ENCODE measurements around the gene TLR1.
A peak's percentile ranks its signal among the peaks of the same experiment; 100 is the strongest.

TLR1 gene

DNA sequence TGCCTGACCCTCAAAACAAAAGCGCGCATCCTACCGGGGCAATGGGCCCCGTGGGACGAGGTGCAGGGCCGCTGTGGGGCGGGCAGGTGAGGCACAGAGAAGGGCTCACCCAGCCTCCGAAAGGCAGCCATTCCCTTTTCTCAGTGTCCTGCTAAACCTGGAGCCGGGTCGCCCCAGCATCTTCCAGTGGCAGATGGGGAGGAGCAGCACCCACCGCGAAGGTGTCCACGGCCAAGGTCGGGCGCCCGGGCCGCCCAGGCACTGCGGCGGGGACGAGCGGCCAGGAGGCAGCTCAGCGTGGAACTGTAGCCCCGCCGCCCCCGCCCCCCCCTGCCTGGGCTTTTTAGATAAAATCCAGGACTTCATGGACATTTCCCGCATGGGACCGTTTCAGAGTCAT, 19.2 kb upstream of the TLR1 start:
- TF ChIP-seq, protein P1, sequence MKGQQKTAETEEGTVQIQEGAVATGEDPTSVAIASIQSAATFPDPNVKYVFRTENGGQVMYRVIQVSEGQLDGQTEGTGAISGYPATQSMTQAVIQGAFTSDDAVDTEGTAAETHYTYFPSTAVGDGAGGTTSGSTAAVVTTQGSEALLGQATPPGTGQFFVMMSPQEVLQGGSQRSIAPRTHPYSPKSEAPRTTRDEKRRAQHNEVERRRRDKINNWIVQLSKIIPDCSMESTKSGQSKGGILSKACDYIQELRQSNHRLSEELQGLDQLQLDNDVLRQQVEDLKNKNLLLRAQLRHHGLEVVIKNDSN (IDR thresholded peaks at IDR 0.05): no peak
- TF ChIP-seq CEBPB (IDR thresholded peaks at IDR 0.05) (no peak), TEAD4 (IDR thresholded peaks at IDR 0.05) (no peak), RAD21 (IDR thresholded peaks at IDR 0.05; ENCODE audit: low read depth) (no peak), EGR1 (IDR thresholded peaks at IDR 0.05) (no peak), NFIC (IDR thresholded peaks at IDR 0.05) (no peak), ZBTB7A (IDR thresholded peaks at IDR 0.05; ENCODE audit: low read depth) (no peak), TCF12 (IDR thresholded peaks at IDR 0.05; ENCODE audit: low read depth) (no peak), FOXM1 (IDR thresholded peaks at IDR 0.05; ENCODE audit: borderline replicate concordance, low read depth) (no peak), YY1 (IDR thresholded peaks at IDR 0.05; ENCODE audit: low read depth) (no peak), TAF1 (IDR thresholded peaks at IDR 0.05; ENCODE audit: low read depth) (no peak), EP300 (IDR thresholded peaks at IDR 0.05; ENCODE audit: borderline replicate concordance) (no peak)
- TF ChIP-seq, protein P2, sequence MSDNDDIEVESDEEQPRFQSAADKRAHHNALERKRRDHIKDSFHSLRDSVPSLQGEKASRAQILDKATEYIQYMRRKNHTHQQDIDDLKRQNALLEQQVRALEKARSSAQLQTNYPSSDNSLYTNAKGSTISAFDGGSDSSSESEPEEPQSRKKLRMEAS (IDR thresholded peaks at IDR 0.05): no peak
- TF ChIP-seq, protein P3, sequence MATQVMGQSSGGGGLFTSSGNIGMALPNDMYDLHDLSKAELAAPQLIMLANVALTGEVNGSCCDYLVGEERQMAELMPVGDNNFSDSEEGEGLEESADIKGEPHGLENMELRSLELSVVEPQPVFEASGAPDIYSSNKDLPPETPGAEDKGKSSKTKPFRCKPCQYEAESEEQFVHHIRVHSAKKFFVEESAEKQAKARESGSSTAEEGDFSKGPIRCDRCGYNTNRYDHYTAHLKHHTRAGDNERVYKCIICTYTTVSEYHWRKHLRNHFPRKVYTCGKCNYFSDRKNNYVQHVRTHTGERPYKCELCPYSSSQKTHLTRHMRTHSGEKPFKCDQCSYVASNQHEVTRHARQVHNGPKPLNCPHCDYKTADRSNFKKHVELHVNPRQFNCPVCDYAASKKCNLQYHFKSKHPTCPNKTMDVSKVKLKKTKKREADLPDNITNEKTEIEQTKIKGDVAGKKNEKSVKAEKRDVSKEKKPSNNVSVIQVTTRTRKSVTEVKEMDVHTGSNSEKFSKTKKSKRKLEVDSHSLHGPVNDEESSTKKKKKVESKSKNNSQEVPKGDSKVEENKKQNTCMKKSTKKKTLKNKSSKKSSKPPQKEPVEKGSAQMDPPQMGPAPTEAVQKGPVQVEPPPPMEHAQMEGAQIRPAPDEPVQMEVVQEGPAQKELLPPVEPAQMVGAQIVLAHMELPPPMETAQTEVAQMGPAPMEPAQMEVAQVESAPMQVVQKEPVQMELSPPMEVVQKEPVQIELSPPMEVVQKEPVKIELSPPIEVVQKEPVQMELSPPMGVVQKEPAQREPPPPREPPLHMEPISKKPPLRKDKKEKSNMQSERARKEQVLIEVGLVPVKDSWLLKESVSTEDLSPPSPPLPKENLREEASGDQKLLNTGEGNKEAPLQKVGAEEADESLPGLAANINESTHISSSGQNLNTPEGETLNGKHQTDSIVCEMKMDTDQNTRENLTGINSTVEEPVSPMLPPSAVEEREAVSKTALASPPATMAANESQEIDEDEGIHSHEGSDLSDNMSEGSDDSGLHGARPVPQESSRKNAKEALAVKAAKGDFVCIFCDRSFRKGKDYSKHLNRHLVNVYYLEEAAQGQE (IDR thresholded peaks at IDR 0.05; ENCODE audit: low read depth): no peak

GRCh38 chr4:38822748-38823303, 18.2 kb upstream of the TLR1 start:
- no peak for TF ChIP-seq FOXM1 (IDR thresholded peaks at IDR 0.05; ENCODE audit: borderline replicate concordance, low read depth)
- TF ChIP-seq, protein P2 (IDR thresholded peaks at IDR 0.05): no peak

- TF ChIP-seq TEAD4 (IDR thresholded peaks at IDR 0.05) (no peak), NFIC (IDR thresholded peaks at IDR 0.05) (no peak), CEBPB (IDR thresholded peaks at IDR 0.05) (no peak), FOXM1 (IDR thresholded peaks at IDR 0.05; ENCODE audit: borderline replicate concordance, low read depth) (no peak), EP300 (IDR thresholded peaks at IDR 0.05; ENCODE audit: borderline replicate concordance) (no peak), TAF1 (IDR thresholded peaks at IDR 0.05; ENCODE audit: low read depth) (no peak), ZBTB7A (IDR thresholded peaks at IDR 0.05; ENCODE audit: low read depth) (no peak), RAD21 (IDR thresholded peaks at IDR 0.05; ENCODE audit: low read depth) (no peak)
- TF ChIP-seq, protein P2 (IDR thresholded peaks at IDR 0.05): no peak
- TF ChIP-seq, protein P3 (IDR thresholded peaks at IDR 0.05; ENCODE audit: low read depth): no peak
Measured at GRCh38 chr4:38821739-38822138, 17.1 kb upstream of the TLR1 start.

DNA sequence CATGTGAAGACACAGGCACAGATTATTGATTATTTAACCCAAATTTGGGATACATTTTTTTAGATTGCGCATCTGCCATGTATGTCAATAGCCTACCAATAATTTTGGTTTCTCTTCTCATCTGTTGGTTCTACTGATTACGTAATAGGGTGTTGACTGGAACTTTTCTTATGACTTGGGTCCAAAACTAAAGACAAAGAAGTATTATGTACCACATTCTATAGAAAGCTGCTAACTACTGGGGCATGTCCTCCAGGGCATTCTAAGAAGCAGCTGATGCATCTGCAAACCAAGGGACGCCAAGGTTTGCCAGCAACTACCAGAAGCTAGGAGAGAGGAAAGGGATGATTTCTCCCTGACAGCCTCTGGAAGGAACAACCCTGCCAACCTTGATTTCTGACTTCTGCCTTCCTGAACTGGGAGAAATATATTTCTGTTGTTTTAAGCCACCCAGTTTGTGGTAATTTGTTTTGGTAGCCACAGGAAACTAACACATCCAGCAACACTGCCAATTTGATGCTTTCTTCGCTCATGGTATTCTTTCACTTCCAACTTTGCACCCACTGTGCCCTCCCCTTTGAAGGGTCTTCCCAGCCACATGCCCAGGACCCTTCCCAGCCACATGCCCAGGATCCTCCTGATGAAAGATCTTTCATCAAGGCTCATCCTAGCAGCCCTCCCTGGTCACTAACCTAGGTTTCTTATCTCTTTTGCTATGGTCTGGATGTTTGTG, 15.9 kb upstream of the TLR1 start:
- TF ChIP-seq TEAD4 (IDR thresholded peaks at IDR 0.05) (0 out of 2 replicates have a peak, but pooled peaks have one; percentile 23), NFIC (IDR thresholded peaks at IDR 0.05) (peak; percentile 35; the same call in 1 of the 2 replicates), ZBTB7A (IDR thresholded peaks at IDR 0.05; ENCODE audit: low read depth) (no peak), EP300 (IDR thresholded peaks at IDR 0.05; ENCODE audit: borderline replicate concordance) (no peak), CEBPB (IDR thresholded peaks at IDR 0.05) (peak; percentile 66; the same call in 1 of the 2 replicates), TCF12 (IDR thresholded peaks at IDR 0.05; ENCODE audit: low read depth) (0 out of 2 replicates have a peak, but pooled peaks have one; percentile 16)

DNA sequence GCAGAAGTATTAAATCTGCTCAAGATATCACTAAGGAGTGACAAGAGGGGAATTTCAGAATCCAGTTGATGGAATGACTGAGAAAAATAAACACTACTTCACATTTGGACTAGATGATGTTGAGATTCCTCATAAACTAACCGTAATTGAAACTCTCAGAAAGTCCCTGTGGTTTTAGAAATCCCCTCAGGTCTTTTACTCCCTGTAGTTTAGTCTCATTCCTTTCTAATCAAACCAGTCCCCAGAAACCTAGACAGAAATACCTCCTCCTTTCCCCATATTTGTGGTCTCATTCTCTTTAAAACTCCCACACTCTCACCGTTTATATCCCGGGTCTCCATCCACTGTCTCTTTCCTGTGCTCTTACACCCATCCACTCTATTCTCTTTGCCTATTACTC, 15.0 kb upstream of the TLR1 start:
- no peak for TF ChIP-seq CEBPB (IDR thresholded peaks at IDR 0.05)
- no peak for TF ChIP-seq YY1 (IDR thresholded peaks at IDR 0.05; ENCODE audit: low read depth)
- no peak for TF ChIP-seq TCF12 (IDR thresholded peaks at IDR 0.05; ENCODE audit: low read depth)
- TF ChIP-seq TEAD4 (IDR thresholded peaks at IDR 0.05): no peak
- no peak for TF ChIP-seq RAD21 (IDR thresholded peaks at IDR 0.05; ENCODE audit: low read depth)
- no peak for TF ChIP-seq CREB1 (IDR thresholded peaks at IDR 0.05; ENCODE audit: low read depth)
- TF ChIP-seq, protein P3 (IDR thresholded peaks at IDR 0.05; ENCODE audit: low read depth): no peak
